H9 (cell line): ENCODE data around the gene ASPA. TPM values are rescaled to one million over a fixed set of nuclear protein-coding genes. Genes with fewer than 3 reads are reported as not detected.
A peak's percentile ranks its signal among the peaks of the same experiment; 100 is the strongest.

Experiments
- DNase-seq: peaks from one replicate; pipeline ENCODE4 v3.0.0-alpha.2; 2017
- H2AFZ ChIP-seq: one replicate; pipeline ENCODE4 v1.6.1; 2013; ENCODE audit warnings: mild to moderate bottlenecking, low read length, control low read depth, moderate library complexity
- H2AK5ac ChIP-seq: 2 replicates; pipeline ENCODE4 v1.6.1; 2013; ENCODE audit warnings: low read length, control low read depth, mixed read lengths; ENCODE audit not compliant: insufficient read length
- H2BK120ac ChIP-seq: one replicate; pipeline ENCODE4 v1.6.1; 2013; ENCODE audit warnings: low read depth, mild to moderate bottlenecking, low read length, control low read depth, inconsistent platforms; ENCODE audit not compliant: poor library complexity, severe bottlenecking
- H2BK12ac ChIP-seq: 2 replicates; pipeline ENCODE4 v1.6.1; 2013; ENCODE audit warnings: low read length, control low read depth, mixed read lengths, low read depth; ENCODE audit not compliant: insufficient read length
- H2BK15ac ChIP-seq: 2 replicates; pipeline ENCODE4 v1.6.1; 2013; ENCODE audit warnings: low read depth, low read length, control low read depth
- H2BK20ac ChIP-seq: one replicate; pipeline ENCODE4 v1.6.1; 2013; ENCODE audit warnings: low read depth, mild to moderate bottlenecking, low read length, control low read depth, inconsistent platforms; ENCODE audit not compliant: poor library complexity, severe bottlenecking
- H2BK5ac ChIP-seq: 2 replicates; pipeline ENCODE4 v1.6.1; 2013; ENCODE audit warnings: low read length, control low read depth, mixed read lengths; ENCODE audit not compliant: insufficient read length
- H3K14ac ChIP-seq: 2 replicates; pipeline ENCODE4 v1.6.1; 2013; ENCODE audit warnings: low read length, control low read depth; ENCODE audit not compliant: insufficient read depth
- H3K18ac ChIP-seq: 2 replicates; pipeline ENCODE4 v1.6.1; 2013; ENCODE audit warnings: low read depth, mild to moderate bottlenecking, mixed read lengths, low read length, control low read depth; ENCODE audit not compliant: insufficient read length
- H3K23ac ChIP-seq: 2 replicates; pipeline ENCODE4 v1.6.1; 2013; ENCODE audit warnings: low read length, control low read depth, mixed read lengths, low read depth; ENCODE audit not compliant: insufficient read length
- H3K23me2 ChIP-seq: 2 replicates; pipeline ENCODE4 v1.6.1; 2013; ENCODE audit warnings: low read depth, mild to moderate bottlenecking, mixed read lengths, low read length, control low read depth; ENCODE audit not compliant: insufficient read length, poor library complexity, severe bottlenecking
- H3K27ac ChIP-seq: 2 replicates; pipeline ENCODE4 v1.5.1; 2013; ENCODE audit warnings: low read length, control low read depth, mixed read lengths, low read depth; ENCODE audit not compliant: insufficient read length
- H3K27me3 ChIP-seq: 2 replicates; pipeline ENCODE4 v1.6.1; 2013; ENCODE audit warnings: low read length, control low read depth, inconsistent platforms; ENCODE audit not compliant: insufficient read depth
- H3K4ac ChIP-seq: 2 replicates; pipeline ENCODE4 v1.6.1; 2013; ENCODE audit warnings: low read depth, mild to moderate bottlenecking, control low read depth, inconsistent platforms, low read length, moderate library complexity
- H3K4me1 ChIP-seq: 2 replicates; pipeline ENCODE4 v1.6.1; 2013; ENCODE audit warnings: low read length, control low read depth, inconsistent platforms; ENCODE audit not compliant: insufficient read depth
- H3K4me2 ChIP-seq: 2 replicates; pipeline ENCODE4 v1.6.1; 2013; ENCODE audit warnings: low read length, control low read depth, mixed read lengths; ENCODE audit not compliant: insufficient read length, insufficient read depth
- H3K56ac ChIP-seq: 2 replicates; pipeline ENCODE4 v1.6.1; 2013; ENCODE audit warnings: low read depth, mild to moderate bottlenecking, mixed read lengths, low read length, control low read depth; ENCODE audit not compliant: insufficient read length
- H3K79me1 ChIP-seq: 2 replicates; pipeline ENCODE4 v1.6.1; 2013; ENCODE audit warnings: low read depth, mild to moderate bottlenecking, moderate library complexity, low read length, control low read depth, inconsistent platforms; ENCODE audit not compliant: insufficient read depth, poor library complexity, severe bottlenecking
- H3K79me2 ChIP-seq: 2 replicates; pipeline ENCODE4 v1.6.1; 2013; ENCODE audit warnings: low read length, control low read depth, inconsistent platforms; ENCODE audit not compliant: insufficient read depth
- H3K9ac ChIP-seq: 2 replicates; pipeline ENCODE4 v1.6.1; 2013; ENCODE audit warnings: low read length, control low read depth, mixed read lengths; ENCODE audit not compliant: insufficient read length; ENCODE audit errors: extremely low read depth
- H3K9me3 ChIP-seq: one replicate; pipeline ENCODE4 v1.6.1; 2013; ENCODE audit warnings: low read depth, low read length, inconsistent platforms; ENCODE audit not compliant: control insufficient read depth
- H3T11ph ChIP-seq: one replicate; pipeline ENCODE4 v1.6.1; 2013; ENCODE audit warnings: mild to moderate bottlenecking, low read length, control low read depth, inconsistent platforms
- H4K20me1 ChIP-seq: one replicate; pipeline ENCODE4 v1.6.1; 2013; ENCODE audit not compliant: control insufficient read depth, insufficient read length, insufficient read depth
- H4K5ac ChIP-seq: 2 replicates; pipeline ENCODE4 v1.6.1; 2013; ENCODE audit warnings: low read depth, mild to moderate bottlenecking, mixed read lengths, low read length, control low read depth; ENCODE audit not compliant: insufficient read length
- H4K8ac ChIP-seq: replicated peaks from 2 replicates; pipeline ENCODE4 v1.6.1; 2013; ENCODE audit warnings: low read length, control low read depth, mixed read lengths, low read depth; ENCODE audit not compliant: insufficient read length
- H4K91ac ChIP-seq: 2 replicates; pipeline ENCODE4 v1.6.1; 2013; ENCODE audit warnings: low read depth, mild to moderate bottlenecking, moderate library complexity, mixed read lengths, low read length, control low read depth; ENCODE audit not compliant: insufficient read length
- H3K27ac Mint-ChIP-seq, 3 experiments: 2 replicates in 2 of 3; 3 replicates in 1 of 3; pipeline ENCODE4 v1.8.0; 2020 to 2021; ENCODE audit warnings: mixed read lengths in 3 of 3, mild to moderate bottlenecking in 1 of 3, moderate library complexity in 1 of 3
- H3K27me3 Mint-ChIP-seq: 2 replicates; pipeline ENCODE4 v1.8.0; 2021; ENCODE audit warnings: low read depth, mild to moderate bottlenecking, moderate library complexity, mixed read lengths
- H3K36me3 Mint-ChIP-seq, 3 experiments: 2 replicates in 2 of 3; 3 replicates in 1 of 3; pipeline ENCODE4 v1.8.0; 2020 to 2021; ENCODE audit warnings: low read depth in 3 of 3, mixed read lengths in 3 of 3; ENCODE audit not compliant: insufficient read depth in 1 of 3
- H3K4me1 Mint-ChIP-seq, 2 experiments: 2 replicates each; pipeline ENCODE4 v1.8.0; 2020; ENCODE audit warnings: mixed read lengths in 2 of 2
- H3K4me3 Mint-ChIP-seq, 2 experiments: 2 replicates in 1 of 2; 3 replicates in 1 of 2; pipeline ENCODE4 v1.8.0; 2020 to 2021; ENCODE audit warnings: mild to moderate bottlenecking in 2 of 2, mixed read lengths in 2 of 2, moderate library complexity in 1 of 2
- H3K9me3 Mint-ChIP-seq, 2 experiments: 2 replicates in 1 of 2; 3 replicates in 1 of 2; pipeline ENCODE4 v1.8.0; 2020; ENCODE audit warnings: mild to moderate bottlenecking in 2 of 2, mixed read lengths in 2 of 2, moderate library complexity in 1 of 2
- WGBS: extraction: QIAGEN DNeasy Blood & Tissue Kit; methylation state at CpG from one replicate; pipeline ENCODE4 v1.1.7; 2013; ENCODE audit warnings: missing lambda C conversion rate, low lambda C conversion rate, mixed read lengths; ENCODE audit not compliant: insufficient read length; ENCODE audit errors: extremely low coverage; 5-methylcytosine and 5-hydroxymethylcytosine counted together
- total RNA-seq: library from RNA; stranded (reverse); gene quantifications from 2 replicates; pipeline ENCODE4 v1.2.1, GENCODE V29; 2021
- TF ChIP-seq, protein P1 (sequence below): fragments of 200-600 bp; sonication (generic); conservative IDR thresholded peaks from 3 replicates; pipeline ENCODE4 v1.8.0; 2021; ENCODE audit warnings: antibody characterized with exemption, mild to moderate bottlenecking

The ASPA gene
- total RNA-seq, 1 experiment from 2014 or later = not detected

GRCh38 chr17:3512505-3513171 lies 36.8 kb downstream of the ASPA start:
- Mint-ChIP-seq H3K9me3 (peaks cover 3 to 8% of the 10 kb centered on the region in 2 experiments; a peak in 3 of 5 replicates), H3K27me3 (peaks cover 38% of the 10 kb centered on the region), H3K27ac (peak overlapping the region in 2 of 3 experiments; percentile 42 to 44; a peak in 3 of 7 replicates), H3K36me3 (peaks cover 0 to 3% (median 0%) of the 10 kb centered on the region in 3 experiments; a peak in 4 of 7 replicates), H3K4me3 (peak overlapping the region in 1 of 2 experiments; percentile 44; a peak in 2 of 5 replicates), H3K4me1 (peaks cover 41 to 45% of the 10 kb centered on the region in 2 experiments)
- Histone ChIP-seq H4K20me1 (no peaks in the 10 kb centered on the region), H2AK5ac (no peak overlapping the region), H3K79me1 (no peaks in the 10 kb centered on the region), H3T11ph (no peak overlapping the region), H3K23me2 (no peaks in the 10 kb centered on the region), H3K27me3 (no peaks in the 10 kb centered on the region), H3K23ac (no peak overlapping the region), H3K18ac (no peak overlapping the region), H4K5ac (no peak overlapping the region), H2BK12ac (no peak overlapping the region), H3K4ac (no peak overlapping the region), H3K79me2 (no peaks in the 10 kb centered on the region), H2BK5ac (no peak overlapping the region), H4K91ac (no peak overlapping the region), H2AFZ (no peak overlapping the region), H3K56ac (no peak overlapping the region), H2BK120ac (no peak overlapping the region), H2BK20ac (no peak overlapping the region), H3K4me1 (peaks cover 4% of the 10 kb centered on the region; the same call in 1 of the 2 replicates), H3K9ac (no peak overlapping the region), H3K4me2 (no peak overlapping the region), H4K8ac (no peak overlapping the region), H3K27ac (no peak overlapping the region), H3K14ac (no peak overlapping the region), H2BK15ac (no peak overlapping the region), H3K9me3 (no peaks in the 10 kb centered on the region)
- TF ChIP-seq, protein P1, sequence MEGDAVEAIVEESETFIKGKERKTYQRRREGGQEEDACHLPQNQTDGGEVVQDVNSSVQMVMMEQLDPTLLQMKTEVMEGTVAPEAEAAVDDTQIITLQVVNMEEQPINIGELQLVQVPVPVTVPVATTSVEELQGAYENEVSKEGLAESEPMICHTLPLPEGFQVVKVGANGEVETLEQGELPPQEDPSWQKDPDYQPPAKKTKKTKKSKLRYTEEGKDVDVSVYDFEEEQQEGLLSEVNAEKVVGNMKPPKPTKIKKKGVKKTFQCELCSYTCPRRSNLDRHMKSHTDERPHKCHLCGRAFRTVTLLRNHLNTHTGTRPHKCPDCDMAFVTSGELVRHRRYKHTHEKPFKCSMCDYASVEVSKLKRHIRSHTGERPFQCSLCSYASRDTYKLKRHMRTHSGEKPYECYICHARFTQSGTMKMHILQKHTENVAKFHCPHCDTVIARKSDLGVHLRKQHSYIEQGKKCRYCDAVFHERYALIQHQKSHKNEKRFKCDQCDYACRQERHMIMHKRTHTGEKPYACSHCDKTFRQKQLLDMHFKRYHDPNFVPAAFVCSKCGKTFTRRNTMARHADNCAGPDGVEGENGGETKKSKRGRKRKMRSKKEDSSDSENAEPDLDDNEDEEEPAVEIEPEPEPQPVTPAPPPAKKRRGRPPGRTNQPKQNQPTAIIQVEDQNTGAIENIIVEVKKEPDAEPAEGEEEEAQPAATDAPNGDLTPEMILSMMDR = no peak
- no CpG with 5 or more reads among the region's 20 CpGs for WGBS
- no peak for DNase-seq
